Measurements from ENCODE around the gene PIK3R2.
A peak's percentile ranks its signal among the peaks of the same experiment; 100 is the strongest.

The PIK3R2 gene

GRCh38 chr19:18123819-18124218 is 29.1 kb upstream of the PIK3R2 start:
- DNase-seq (ENCODE audit: low read depth in 2 of 2) = no peak

- DNase-seq (ENCODE audit: low read depth in 2 of 2) = no peak
Measured at GRCh38 chr19:18126097-18126496, 26.9 kb upstream of the PIK3R2 start.

GRCh38 chr19:18128044-18128443 is 24.9 kb upstream of the PIK3R2 start:
- DNase-seq (ENCODE audit: low read depth in 2 of 2) = no peak

GRCh38 chr19:18128805-18129204 is 24.2 kb upstream of the PIK3R2 start:
- no peak for DNase-seq (ENCODE audit: low read depth in 2 of 2)

GRCh38 chr19:18130523-18131242 is 22.3 kb upstream of the PIK3R2 start:
- no peak for DNase-seq (ENCODE audit: low read depth in 2 of 2)

GRCh38 chr19:18131841-18132596 is 20.9 kb upstream of the PIK3R2 start:
- DNase-seq (ENCODE audit: low read depth in 2 of 2) = no peak

- no peak for DNase-seq (ENCODE audit: low read depth in 2 of 2)
Measured at GRCh38 chr19:18135712-18136584, 17.0 kb upstream of the PIK3R2 start.

- no peak for DNase-seq (ENCODE audit: low read depth in 2 of 2)
Measured at GRCh38 chr19:18137242-18137641, 15.7 kb upstream of the PIK3R2 start.

- DNase-seq (ENCODE audit: low read depth in 2 of 2) = no peak
Measured at GRCh38 chr19:18137657-18138339, 15.2 kb upstream of the PIK3R2 start.

- no peak for DNase-seq (ENCODE audit: low read depth in 2 of 2)
Measured at GRCh38 chr19:18140473-18140872, 12.5 kb upstream of the PIK3R2 start.

GRCh38 chr19:18141031-18141430 is 11.9 kb upstream of the PIK3R2 start:
- DNase-seq (ENCODE audit: low read depth in 2 of 2) = no peak

GRCh38 chr19:18143902-18144301 is 9.1 kb upstream of the PIK3R2 start:
- DNase-seq (ENCODE audit: low read depth in 2 of 2) = no peak

GRCh38 chr19:18144361-18144760 is 8.6 kb upstream of the PIK3R2 start:
- DNase-seq (ENCODE audit: low read depth in 2 of 2) = no peak

GRCh38 chr19:18144906-18145305 is 8.1 kb upstream of the PIK3R2 start:
- no peak for DNase-seq (ENCODE audit: low read depth in 2 of 2)

GRCh38 chr19:18145391-18145999 is 7.5 kb upstream of the PIK3R2 start:
- DNase-seq (ENCODE audit: low read depth in 2 of 2) = no peak

GRCh38 chr19:18147396-18147795 is 5.6 kb upstream of the PIK3R2 start:
- no peak for DNase-seq (ENCODE audit: low read depth in 2 of 2)

- DNase-seq (ENCODE audit: low read depth in 2 of 2) = no peak
Measured at GRCh38 chr19:18149596-18149975, 3.4 kb upstream of the PIK3R2 start.

GRCh38 chr19:18150776-18151624 is 2.0 kb upstream of the PIK3R2 start:
- no peak for DNase-seq (ENCODE audit: low read depth in 2 of 2)

GRCh38 chr19:18152442-18152816 is 534 bp upstream of the PIK3R2 start:
- DNase-seq (ENCODE audit: low read depth in 2 of 2) = peak; percentile 90 to 95

GRCh38 chr19:18153556-18154134 is 682 bp downstream of the PIK3R2 start:
- DNase-seq (ENCODE audit: low read depth in 2 of 2) = no peak

Data from stimulated activated CD4-positive, alpha-beta T cell treated with anti-CD3 and anti-CD28 coated beads, Interleukin-1b, Interleukin-23, amount 100 ng/mL, for 1 hour (primary cell).